AG09309 (cell line): ENCODE measurements around the gene GPX8.

Experiments
- DNase-seq: peaks from one replicate; pipeline ENCODE4 v3.0.0-alpha.2; 2010; ENCODE audit warnings: low read depth
- H3K4me3 ChIP-seq: 2 replicates; pipeline ENCODE4 v1.5.1; 2011; ENCODE audit warnings: mild to moderate bottlenecking, low read depth, low read length, moderate library complexity; ENCODE audit not compliant: control insufficient read depth
- CTCF ChIP-seq: IDR thresholded peaks from 2 replicates; pipeline ENCODE4 v1.5.1; 2011; ENCODE audit warnings: mild to moderate bottlenecking, low read depth, low read length, inconsistent platforms; ENCODE audit not compliant: insufficient read depth, control insufficient read depth; ENCODE audit errors: missing control alignments

The GPX8 gene, protein sequence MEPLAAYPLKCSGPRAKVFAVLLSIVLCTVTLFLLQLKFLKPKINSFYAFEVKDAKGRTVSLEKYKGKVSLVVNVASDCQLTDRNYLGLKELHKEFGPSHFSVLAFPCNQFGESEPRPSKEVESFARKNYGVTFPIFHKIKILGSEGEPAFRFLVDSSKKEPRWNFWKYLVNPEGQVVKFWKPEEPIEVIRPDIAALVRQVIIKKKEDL

DNA sequence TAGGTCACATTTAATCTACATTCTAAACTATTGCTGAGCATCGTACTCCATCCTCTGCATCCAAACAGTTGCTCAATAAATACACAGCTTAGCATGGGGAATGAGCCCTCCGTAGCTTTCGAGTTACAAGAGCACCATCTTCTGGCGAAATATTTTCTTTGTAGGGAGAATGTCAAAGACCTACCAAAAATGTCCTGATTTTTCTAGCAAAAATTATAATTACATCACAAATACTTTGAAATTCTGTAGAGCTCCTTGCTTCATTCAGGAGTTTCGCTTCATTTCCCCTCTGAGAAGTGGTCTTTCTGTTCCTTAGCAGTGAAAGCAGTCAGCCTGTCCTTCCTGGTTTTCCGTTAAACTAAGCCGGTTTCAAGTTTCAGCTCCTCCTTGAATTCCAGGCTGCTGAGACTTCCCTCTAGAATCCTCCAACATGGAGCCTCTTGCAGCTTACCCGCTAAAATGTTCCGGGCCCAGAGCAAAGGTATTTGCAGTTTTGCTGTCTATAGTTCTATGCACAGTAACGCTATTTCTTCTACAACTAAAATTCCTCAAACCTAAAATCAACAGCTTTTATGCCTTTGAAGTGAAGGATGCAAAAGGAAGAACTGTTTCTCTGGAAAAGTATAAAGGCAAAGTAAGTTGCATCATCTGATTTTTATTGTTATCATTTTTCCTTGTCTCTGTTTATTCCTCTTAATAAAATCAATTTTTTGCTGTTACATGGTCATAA is at the start of gene GPX8:
Gene GPX8, plus strand, starts transcription at position 409 of the 730 bp plus-strand sequence. Its CDS starts 22 bp downstream, at position 431.
- DNase-seq = peak; percentile 63
- peak within 1 kb of the TSS; percentile 51 for H3K4me3 ChIP-seq
- TF ChIP-seq CTCF = peak; percentile 60

GRCh38 chr5:55110217-55110616 is 49.8 kb upstream of the GPX8 start:
- H3K4me3 ChIP-seq = no peak overlapping the region
- no peak for DNase-seq
- no peak for TF ChIP-seq CTCF

DNA sequence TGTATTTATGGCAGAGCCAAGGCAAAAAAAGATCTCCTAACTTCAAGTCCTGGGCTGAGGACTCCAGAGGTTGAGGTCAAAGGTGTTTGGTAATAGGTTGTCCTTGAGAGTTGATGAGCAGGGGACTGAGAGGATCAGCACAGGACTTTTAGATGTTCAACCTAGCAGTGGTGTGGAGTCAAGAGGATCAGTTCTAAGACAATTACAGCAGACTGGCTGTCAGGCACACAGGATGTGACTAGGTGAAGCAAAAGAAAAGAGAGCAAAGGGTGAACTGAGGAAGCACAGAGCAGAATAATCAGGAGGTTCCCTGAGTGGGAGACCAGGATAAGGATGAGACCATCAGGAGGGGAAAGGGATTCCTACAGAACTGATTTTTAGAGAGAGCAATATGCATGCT is 46.6 kb upstream of the GPX8 start:
- TF ChIP-seq CTCF = no peak

GRCh38 chr5:55114061-55114460 is 45.9 kb upstream of the GPX8 start:
- no peak for DNase-seq
- no peak for TF ChIP-seq CTCF
- H3K4me3 ChIP-seq = no peak overlapping the region

More for the DNA sequence above, 46.6 kb upstream of the GPX8 start:
- H3K4me3 ChIP-seq = no peak overlapping the region
- DNase-seq = no peak

- H3K4me3 ChIP-seq = no peak overlapping the region
- no peak for TF ChIP-seq CTCF
- no peak for DNase-seq
Observed at GRCh38 chr5:55123365-55123764, 36.6 kb upstream of the GPX8 start.

DNA sequence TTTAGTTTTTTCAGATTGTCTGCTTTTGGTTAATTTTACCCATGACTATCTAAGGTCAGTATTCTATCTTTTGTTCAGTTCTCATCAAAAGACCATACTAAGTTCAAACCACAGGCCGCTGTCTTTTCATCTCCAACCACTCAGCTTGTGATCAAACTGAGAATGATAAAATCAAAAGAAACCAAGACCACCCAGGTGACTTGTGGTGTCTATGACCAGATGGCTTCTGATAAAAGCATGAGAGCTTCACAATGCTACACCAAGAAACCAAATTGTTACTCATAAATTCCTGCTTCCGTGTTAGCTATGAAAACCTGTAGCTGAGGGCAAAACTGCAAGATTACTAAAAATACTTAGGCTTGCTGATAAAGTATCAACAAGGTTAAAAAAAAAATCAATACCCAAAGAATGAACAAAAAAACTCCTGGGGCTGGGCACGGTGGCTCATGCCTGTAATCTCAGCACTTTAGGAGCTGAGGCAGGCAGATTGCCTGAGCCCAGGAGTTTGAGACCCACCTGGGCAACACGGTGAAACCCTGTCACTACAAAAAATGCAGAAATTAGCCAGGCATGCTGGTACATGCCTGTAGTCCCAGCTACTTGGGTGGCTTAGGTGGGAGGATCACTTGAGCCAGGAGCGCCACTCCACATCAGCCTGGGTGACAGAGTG is 25.8 kb upstream of the GPX8 start:
- no peak for TF ChIP-seq CTCF
- DNase-seq = no peak

More for the DNA sequence above, 25.8 kb upstream of the GPX8 start:
- no peak overlapping the region for H3K4me3 ChIP-seq
